Pulmonary artery endothelial cell (primary cell): ENCODE data around the gene SSU72. TPM values are rescaled to one million over a fixed set of nuclear protein-coding genes. Genes with fewer than 3 reads are reported as not detected.
"Not testable (repeated sequence)": the region's sequence is repeated elsewhere in the genome, so short reads cannot be mapped to it uniquely, and the experiment has no call there.

ENCODE experiments used
- DNase-seq: peaks from one replicate; pipeline ENCODE4 v3.0.0-alpha.2; 2011; ENCODE audit warnings: low read depth, low spot score
- total RNA-seq: library from RNA; depleted of rRNA; stranded (reverse); fragments of >200 nt; gene quantifications from 2 replicates; pipeline ENCODE4 v1.2.3, GENCODE V29; 2014

SSU72 gene
- total RNA-seq, 1 donor from 2014 or later, result 75.0 TPM

- DNase-seq, result no peak
These were observed 12.7 kb downstream of the SSU72 start for GRCh38 chr1:1561801-1562470.

DNA sequence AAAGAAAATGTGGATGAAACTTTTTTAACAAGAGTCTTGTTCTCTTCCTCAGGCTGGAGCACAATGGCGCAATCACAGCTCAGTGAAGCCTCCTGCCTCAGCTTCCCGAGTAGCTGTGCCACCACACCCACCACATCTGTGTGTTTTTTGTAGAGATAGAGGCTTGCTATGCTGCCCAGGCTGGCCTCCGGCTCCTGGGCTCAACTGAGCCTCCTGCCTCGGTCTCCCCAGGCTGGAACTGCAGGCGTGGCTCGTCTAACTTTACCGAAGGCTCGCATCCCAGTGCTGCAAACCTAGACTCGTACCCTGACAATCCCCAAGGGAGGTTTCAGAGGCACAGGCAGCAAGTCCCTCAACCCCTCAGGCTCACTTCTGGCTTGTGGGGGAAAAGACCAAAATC, 14.5 kb downstream of the SSU72 start:
- DNase-seq, result no peak

DNA sequence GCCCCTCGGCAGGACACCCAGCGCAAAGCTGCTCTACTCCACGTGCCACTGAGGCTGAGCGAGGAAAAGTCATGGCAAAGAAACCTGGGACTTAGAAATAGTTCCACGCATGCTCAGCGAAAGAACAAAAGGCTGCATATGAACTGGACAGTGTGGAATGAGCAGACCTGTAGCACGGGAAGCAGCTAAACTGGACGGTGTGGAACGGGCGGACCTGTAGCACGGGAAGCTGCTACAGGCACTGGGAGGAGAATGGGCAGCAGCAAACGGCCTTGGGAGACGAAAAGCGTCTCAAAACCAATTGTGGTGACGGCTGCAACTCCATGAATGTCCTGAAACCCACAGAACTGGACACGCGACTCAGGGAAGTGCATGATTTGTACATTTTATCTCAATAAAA, 15.6 kb downstream of the SSU72 start:
- no peak for DNase-seq

GRCh38 chr1:1558591-1558990, 16.1 kb downstream of the SSU72 start:
- no peak for DNase-seq

DNA sequence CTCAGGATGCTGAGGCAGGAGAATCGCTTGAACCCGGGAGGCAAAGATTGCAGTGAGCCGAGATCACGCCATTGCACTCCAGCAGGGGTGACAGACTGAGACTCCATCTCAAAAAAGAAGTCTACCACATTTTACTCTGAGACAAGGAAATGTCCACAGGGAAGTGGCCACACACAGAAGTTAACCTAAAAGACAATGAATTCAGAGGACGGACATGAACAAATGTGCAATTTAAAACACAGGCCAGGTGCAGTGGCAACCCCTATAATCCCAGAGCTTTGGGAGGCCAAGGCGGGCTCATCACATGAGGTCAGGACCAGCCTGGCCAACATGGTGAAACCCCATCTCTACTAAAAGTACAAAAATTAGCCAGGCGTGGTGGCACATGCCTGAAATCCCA, 17.0 kb downstream of the SSU72 start:
- DNase-seq, result not testable (repeated sequence)

DNA sequence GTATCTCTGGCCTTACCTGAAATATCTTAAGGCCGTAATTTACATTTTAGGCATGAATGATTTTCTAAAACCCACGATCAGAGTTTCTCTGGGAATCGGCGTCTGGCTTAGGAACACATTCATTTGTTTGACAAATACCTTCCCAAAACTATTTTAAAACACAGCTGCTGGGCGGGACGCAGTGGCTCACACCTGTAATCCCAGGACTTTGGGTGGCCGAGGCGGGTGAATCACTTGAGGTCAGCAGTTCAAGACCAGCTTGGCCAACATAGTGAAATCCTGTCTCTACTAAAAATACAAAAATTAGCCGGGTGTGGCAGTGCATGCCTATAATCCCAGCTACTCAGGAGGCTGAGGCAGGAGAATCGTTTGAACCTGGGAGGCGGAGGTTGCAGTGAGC, 17.7 kb downstream of the SSU72 start:
- DNase-seq, result not testable (repeated sequence)

DNA sequence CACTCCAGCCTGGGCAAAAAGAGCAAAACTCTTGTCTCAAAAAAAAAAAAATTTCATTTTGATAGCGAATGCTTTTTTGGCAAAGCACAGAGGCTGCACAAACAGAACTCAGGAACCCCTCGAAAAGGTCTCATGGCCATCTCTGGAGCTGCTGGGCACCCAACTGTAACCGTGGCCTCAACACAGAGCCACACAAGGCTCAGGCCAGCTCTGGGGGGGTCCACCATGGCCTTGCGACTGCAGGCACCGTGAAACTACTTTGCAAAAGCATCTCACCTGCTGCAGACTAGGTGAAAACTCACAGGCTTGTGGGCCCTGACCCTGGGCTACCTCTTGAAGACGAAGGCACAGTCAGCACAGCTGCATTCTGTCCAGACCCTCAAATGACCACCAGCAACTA, 18.2 kb downstream of the SSU72 start:
- no peak for DNase-seq

- no peak for DNase-seq
These were observed 19.4 kb downstream of the SSU72 start for GRCh38 chr1:1554926-1555915.

DNA sequence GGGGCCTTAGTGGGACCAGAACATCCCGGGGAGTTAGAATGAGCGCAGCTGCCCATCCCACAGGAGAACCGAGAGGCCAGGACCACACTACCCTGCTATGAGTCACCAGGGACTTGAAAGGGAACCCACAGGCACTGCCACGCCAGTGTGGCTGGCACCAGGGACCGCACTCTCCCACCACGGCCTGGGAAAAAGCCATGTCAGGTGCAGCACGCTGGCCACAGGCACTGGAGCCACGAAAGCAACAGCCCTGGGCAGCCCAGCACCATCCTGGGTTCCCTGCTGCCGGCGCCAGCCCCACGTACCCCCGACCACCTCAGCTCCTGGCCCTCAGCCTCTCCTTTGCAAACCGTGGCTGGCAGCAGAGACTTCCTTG, 20.1 kb downstream of the SSU72 start:
- no peak for DNase-seq

DNA sequence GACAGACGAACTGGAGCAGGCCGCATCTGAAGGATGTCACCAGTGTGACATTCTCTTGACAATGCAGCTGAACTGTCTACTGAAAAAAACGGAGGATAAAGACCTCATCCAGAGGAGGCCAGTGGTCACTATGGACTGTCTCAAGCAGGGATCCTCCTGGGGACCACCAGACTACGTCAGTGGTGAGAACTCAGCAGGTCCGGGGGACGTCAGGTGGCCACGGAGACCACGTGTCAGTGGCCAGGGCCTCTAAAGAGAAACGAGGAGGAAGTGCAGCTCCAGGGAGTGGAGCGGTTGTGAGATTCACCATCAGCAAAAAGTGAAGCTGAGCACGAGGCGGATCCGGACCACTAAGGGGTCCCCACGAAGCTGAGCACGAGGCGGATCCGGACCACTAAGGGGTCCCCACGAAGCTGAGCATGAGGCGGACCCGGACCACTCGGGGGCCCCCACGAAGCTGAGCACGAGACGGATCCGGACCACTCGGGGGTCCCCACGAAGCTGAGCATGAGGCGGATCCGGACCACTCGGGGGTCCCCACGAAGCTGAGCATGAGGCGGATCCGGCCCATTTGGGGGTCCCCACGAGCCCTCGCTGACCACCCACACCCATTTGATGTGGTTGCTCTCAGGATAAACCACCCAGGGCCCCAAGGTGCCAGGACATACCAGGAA, 20.7 kb downstream of the SSU72 start:
- no peak for DNase-seq

DNA sequence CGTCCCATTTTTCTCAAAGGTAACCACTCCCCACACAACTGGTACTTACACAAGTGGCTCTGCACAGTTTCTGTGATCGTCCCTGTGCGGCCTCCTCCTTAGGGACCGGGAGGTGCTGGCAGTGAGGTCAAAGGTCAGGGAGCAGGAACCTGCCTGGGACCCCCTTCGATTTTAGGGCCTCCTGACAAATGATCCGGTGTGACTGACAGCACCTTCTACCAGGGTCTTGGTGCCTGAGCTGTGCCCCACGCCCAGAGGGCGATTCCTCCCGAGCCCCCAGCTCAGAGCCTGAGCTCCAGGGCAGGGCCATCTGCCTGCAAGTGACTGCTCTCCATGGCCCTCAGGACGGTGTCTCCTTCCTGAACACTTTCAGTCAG, 22.4 kb downstream of the SSU72 start:
- DNase-seq, result no peak

- no peak for DNase-seq
These were observed 23.0 kb downstream of the SSU72 start for GRCh38 chr1:1551524-1552262.

DNA sequence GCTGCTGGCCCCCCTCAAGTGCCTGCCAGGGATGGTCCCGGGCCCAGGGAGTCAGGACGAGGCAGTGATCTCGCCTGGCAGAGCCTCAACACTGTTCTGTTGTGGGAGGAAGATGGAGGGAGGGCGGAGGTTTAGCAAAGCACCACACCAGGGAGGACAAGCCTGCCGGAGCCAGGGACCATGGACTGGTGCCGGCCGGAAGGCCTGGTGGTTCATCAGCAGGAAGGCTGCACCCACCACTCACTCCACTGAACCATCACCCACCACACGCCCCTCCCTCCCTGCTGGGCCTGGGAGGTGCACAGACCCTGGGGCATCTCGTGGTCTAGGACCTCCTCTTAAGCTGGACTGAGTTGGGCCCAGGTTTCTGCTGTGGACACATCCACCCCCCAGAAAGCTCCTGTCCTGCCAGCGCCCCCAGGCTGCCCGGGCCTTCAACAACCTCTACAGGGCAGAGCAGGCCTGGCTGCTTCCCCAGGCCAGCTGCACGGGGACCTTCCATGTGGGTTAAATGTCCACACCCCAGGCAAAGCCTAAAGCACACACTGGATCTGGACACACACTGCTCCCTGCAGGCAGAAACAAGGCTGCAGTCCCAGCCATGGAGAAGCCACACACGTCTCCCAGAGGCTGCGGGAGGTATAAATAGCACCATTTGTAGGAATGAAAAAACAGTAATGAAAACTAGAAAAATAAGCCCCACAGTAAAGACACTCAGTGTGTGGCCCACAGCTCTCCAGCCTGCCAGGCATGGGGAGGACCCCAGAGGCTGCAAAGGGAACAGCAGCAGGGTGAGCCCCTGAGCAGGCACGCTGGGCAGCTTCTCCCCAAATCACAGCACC, 23.9 kb downstream of the SSU72 start:
- DNase-seq, result no peak

DNA sequence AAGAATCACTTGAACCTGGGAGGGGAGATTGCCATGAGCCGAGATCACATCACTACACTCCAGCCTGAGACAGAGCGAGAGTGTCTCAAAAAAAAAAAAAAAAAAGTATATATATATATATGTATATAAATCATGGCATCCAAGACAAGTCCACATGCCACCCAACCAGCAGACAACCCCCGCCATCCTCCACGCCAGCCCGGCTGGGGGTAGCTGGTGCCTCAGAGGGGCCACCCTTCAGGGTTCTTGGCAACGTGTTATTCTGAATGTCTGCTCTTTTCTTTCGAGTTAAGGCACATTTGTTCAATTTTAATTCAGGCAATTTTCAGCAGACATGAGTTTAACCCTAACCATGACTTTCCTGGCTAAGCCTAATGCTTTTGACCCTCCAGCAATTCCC, 24.6 kb downstream of the SSU72 start:
- no peak for DNase-seq

DNA sequence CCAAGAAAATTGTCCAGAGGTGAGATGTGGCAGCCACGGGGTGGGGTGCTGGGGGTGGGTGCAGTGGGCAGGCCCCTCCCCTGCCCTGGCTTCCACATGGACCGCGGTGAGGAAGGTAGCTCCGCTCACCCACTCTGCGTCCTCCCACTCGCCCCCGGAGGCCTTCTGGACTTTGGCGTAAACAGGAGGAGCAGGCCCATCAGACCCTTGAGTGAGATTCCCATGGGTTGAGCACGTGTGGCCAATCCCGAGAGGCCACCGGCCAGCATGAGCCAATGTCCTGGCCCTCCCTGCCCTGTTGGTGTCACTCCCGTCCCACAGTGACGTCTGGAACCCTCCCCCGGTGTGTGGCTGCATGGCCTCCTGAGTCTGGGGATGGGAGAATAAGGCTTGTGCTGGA, 26.1 kb downstream of the SSU72 start:
- DNase-seq, result no peak

GRCh38 chr1:1547476-1547875, 27.2 kb downstream of the SSU72 start:
- no peak for DNase-seq

DNA sequence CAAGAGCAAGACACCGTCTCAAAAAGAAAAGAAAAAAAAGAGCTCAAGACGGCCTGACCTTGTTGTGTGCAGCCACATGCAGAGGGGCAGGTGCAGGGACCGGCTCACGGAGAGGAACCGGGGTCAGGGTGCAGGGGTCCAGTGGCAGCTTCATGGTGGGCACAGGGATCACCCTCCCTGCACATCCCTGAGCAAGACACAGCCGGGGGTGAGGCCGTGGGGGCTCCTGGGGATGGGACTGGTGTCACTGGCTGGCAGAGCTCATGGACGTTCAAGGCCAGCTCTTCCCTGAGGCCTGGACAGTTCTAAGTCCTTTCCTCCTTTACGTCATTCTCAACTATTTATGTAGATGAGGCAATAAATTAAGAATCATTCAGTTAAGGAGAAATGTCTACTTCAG, 27.7 kb downstream of the SSU72 start:
- DNase-seq, result no peak

GRCh38 chr1:1545946-1546737, 28.5 kb downstream of the SSU72 start:
- no peak for DNase-seq

DNA sequence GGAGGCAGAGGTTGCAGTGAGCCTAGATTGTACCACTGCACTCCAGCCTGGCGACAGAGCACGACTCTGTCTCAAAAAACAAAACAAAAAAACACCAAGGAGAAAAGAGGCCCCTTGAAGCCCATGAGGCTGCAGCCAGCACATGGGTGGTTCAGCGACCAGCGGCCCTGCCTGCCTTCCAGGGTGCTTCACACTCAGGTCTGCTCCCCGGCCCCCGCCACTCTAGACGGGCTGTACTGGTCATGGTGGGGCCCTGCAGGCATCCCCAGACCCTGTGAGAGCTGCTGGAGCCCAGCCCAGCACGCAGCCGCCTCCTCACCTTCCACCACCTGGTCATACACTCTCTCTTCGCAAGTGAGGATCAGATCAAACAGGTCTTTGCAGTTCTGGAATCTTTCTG, 30.1 kb downstream of the SSU72 start:
- DNase-seq, result no peak

DNA sequence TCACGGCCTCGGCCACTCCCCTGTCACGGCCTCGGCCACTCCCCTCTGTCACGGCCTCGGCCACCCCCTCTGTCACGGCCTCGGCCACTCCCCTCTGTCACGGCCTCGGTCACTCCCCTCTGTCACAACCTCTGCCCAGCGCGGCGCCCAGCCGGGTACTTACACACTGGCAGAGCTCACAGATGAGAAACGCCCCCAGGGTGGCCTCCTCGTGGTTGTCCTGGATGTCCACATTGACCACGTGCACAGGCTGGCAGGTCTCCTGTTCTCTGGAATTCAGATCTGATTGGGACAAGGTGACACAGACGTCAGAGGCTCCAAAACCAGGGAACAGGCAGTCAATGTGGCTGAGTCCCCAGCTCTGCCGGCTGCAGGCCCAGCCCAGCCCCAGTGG, 31.0 kb downstream of the SSU72 start:
- DNase-seq, result no peak
